Fibroblast of lung (primary cell): ENCODE results near the gene ETV2.

Experiments used
- CTCF ChIP-seq, 2 donors: IDR thresholded peaks in 1 of 2; conservative IDR thresholded peaks in 1 of 2; 1 replicate in 1 of 2; 2 replicates in 1 of 2; pipeline ENCODE4 v1.5.1; 2011 to 2012; ENCODE audit warnings: low read length in 2 of 2, control low read depth in 1 of 2, inconsistent platforms in 1 of 2, low read depth in 1 of 2, mild to moderate bottlenecking in 1 of 2
- EZH2 ChIP-seq: IDR thresholded peaks from 2 replicates; pipeline ENCODE4 v1.5.1; 2012; ENCODE audit warnings: low read length, control low read depth, mild to moderate bottlenecking; ENCODE audit errors: missing control alignments

DNA sequence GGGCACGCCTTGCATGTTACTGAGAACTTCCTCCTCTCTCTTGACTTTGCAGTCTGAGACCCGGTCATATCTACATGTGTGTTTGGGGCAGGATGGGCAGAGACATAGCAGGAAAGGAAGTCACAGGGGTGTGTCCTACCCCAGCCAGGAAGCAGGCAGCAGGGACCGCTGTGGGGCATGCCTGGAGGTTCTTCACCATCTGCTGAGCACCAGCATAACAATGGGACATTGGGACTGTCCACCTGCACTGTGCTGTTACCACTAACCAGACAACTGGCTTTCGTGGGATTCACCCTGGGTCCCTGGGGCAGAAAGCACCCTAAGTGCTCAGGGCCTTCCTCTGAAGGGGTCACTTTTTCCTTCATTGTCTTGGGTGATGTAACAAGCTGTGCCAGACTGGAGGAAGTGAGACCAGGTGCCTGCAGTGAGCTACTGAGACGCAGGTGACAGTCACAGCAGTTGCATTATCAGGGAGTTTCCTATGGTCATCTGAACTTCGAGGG lies 31.6 kb upstream of the ETV2 start:
- TF ChIP-seq CTCF (conservative IDR thresholded peaks at IDR 0.05 in 1 of 2, IDR thresholded peaks at IDR 0.05 in 1 of 2; ENCODE audit: low read depth in 1 of 2, low read length in 2 of 2) (no peak), EZH2 (no peak)
